DND-41 (cell line): ENCODE results near the gene MMD.

Experiments
- EZH2 ChIP-seq: IDR thresholded peaks from 3 replicates; pipeline ENCODE4 v1.6.1; 2012; ENCODE audit warnings: borderline replicate concordance, low read depth, mild to moderate bottlenecking, moderate library complexity, low read length, inconsistent platforms; ENCODE audit not compliant: severe bottlenecking
- TF ChIP-seq, protein P1 (sequence below): IDR thresholded peaks from 2 replicates; pipeline ENCODE4 v1.5.1; 2012; ENCODE audit warnings: borderline replicate concordance, low read length, moderate library complexity, mild to moderate bottlenecking; ENCODE audit not compliant: poor library complexity, severe bottlenecking; ENCODE audit errors: extremely low read depth

DNA sequence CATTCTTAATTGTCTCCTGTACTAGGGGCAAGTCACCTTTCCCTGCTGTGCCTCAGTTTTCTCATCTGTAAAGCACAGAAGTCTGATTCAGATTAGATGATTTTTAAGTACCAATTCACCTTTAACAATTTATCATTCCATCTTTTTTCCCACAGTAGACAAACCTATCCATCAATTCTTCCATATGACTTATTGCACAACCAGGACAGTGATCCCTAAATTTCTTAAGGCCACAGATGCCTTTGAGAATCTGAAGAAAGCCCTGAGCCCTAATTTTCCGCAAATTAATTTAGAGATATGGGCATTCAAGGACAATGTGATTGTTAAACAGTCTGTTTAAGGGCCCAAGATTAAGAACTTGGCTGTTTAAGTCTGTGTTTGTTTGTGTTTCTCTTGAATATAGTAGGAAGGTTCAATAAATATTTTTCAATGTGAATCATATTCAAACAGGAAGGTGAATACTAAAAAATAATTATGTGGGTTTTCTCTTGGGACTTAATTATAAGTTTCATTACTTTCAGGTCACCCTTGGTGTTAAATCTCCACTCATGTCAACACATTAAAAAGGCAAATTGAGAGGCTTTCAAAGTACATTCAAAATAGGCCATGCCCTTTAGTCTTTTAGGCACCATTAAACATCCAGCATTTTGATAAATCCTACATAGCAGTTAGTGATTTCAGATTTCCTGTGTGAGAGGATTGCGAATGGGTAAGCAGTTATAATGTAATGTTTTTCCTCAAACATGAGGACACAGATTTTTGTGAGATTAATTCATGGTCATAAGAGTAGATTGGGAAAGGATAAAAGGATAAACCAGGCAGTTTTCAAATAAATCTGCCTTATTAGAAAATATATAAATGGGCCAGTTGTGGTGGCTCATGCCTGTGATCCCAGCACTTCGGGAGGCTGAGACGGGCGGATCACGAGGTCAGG lies 34.9 kb upstream of the MMD start:
- TF ChIP-seq, protein P1, sequence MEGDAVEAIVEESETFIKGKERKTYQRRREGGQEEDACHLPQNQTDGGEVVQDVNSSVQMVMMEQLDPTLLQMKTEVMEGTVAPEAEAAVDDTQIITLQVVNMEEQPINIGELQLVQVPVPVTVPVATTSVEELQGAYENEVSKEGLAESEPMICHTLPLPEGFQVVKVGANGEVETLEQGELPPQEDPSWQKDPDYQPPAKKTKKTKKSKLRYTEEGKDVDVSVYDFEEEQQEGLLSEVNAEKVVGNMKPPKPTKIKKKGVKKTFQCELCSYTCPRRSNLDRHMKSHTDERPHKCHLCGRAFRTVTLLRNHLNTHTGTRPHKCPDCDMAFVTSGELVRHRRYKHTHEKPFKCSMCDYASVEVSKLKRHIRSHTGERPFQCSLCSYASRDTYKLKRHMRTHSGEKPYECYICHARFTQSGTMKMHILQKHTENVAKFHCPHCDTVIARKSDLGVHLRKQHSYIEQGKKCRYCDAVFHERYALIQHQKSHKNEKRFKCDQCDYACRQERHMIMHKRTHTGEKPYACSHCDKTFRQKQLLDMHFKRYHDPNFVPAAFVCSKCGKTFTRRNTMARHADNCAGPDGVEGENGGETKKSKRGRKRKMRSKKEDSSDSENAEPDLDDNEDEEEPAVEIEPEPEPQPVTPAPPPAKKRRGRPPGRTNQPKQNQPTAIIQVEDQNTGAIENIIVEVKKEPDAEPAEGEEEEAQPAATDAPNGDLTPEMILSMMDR, result no peak
- no peak for TF ChIP-seq EZH2
